PFSK-1 (cell line): ENCODE data around the gene SLC17A9.

Experiments used
- POLR2AphosphoS5 ChIP-seq: IDR thresholded peaks from 2 replicates; pipeline ENCODE4 v1.6.1; 2012; ENCODE audit warnings: low read depth, mild to moderate bottlenecking, control low read depth, low read length, moderate library complexity
- SIN3A ChIP-seq: IDR thresholded peaks from 2 replicates; pipeline ENCODE4 v1.6.1; 2012; ENCODE audit warnings: mild to moderate bottlenecking, low read length, moderate library complexity, borderline replicate concordance; ENCODE audit not compliant: insufficient read depth
- TAF1 ChIP-seq: IDR thresholded peaks from 2 replicates; pipeline ENCODE4 v1.6.1; 2012; ENCODE audit warnings: low read length, control low read depth, borderline replicate concordance; ENCODE audit not compliant: insufficient read depth

- TF ChIP-seq SIN3A = no peak
- TF ChIP-seq TAF1 = no peak
- no peak for TF ChIP-seq POLR2AphosphoS5
Measured at GRCh38 chr20:62962891-62963613, 10.5 kb downstream of the SLC17A9 start.
